ENCODE measurements around the gene QRFP.

QRFP gene

DNA sequence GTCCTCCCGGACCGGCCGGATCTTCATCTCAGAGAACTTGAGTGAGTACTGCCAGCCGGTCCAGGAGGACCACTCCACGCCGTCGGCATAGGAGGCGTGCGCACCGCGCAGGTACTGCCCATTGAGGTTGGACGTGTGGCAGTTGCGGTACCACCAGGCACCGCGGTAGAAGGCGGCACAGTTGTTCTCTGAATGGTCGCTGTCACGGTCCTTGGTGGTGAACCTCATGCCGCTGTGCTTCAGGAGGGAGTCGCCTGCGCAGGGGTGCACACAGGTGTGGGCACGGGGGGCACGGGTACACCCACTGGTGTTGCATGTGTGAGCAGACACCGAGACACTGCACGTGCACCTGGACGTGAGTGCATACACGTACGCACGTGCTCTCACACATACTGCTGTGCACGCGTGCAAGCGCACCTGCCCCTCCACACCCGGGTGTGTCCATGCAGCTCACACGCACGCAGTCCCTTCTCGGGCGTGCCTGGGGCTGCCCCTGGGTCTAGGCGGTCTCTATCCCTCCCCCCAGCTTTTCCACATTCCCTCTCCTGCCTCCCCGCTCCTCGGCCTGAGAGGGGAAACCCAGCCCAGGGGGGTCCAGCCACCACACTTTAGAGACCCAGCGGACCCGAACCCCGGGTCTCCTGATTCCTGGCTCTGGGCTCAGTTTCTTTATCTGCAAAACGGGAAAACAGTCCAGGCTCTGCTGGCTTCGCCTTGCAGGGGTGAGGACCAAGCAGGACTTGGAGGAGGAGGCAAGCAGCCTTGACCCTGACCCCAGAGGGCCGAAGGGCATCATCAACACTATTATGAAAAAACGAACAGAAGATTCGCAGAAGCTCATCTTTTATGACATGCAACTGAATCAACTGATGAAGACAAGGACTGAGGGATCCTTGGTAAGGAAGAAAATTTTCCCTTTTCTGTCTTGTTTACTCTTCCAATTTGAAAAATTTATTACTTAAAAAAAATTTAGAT, 7.7 kb upstream of the QRFP start:
- DNase-seq (ENCODE audit: low spot score), result no peak

DNA sequence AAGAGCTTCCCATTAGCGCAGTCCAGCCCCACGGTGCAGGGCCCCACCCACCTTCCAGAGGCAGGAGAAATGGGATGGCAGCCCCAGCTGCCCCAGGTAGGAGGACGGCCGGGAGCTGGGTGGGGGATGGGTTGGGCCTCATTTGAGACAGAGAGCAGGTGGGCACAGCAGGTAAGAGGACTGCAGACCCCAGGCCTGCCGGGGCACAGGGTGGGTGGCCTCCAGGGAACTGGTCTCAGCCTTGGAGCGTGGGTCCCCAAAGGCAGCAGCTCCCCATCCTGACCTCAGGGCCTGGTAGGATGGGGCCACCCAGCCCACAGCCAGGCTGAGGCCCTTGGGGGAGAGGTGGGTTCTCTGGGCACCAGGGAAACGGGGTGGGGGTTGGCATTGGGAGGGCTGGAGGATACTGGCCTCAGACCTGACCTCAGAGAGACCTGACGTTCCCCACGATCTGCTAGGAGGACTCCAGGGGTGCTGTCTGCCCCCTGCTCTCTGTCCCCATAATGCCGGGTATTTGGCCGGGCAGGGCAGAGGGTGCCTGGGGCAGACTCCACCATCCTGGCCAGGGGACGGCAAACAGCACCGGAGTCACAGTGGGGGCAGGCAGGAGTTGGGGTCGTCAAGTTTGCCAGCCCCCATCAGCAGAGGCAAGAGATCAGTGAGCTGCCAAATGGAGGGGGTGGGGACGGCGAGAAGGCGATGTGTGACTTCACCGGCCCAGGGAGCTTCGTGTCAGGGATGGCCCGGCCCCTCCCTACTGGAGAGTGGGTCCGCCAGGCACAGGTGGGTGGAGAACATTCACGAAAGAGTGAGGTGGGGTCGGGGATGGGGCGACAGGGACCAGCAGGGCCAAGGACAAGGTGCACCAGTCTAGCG, 6.8 kb upstream of the QRFP start:
- no peak for DNase-seq (ENCODE audit: low spot score)

DNA sequence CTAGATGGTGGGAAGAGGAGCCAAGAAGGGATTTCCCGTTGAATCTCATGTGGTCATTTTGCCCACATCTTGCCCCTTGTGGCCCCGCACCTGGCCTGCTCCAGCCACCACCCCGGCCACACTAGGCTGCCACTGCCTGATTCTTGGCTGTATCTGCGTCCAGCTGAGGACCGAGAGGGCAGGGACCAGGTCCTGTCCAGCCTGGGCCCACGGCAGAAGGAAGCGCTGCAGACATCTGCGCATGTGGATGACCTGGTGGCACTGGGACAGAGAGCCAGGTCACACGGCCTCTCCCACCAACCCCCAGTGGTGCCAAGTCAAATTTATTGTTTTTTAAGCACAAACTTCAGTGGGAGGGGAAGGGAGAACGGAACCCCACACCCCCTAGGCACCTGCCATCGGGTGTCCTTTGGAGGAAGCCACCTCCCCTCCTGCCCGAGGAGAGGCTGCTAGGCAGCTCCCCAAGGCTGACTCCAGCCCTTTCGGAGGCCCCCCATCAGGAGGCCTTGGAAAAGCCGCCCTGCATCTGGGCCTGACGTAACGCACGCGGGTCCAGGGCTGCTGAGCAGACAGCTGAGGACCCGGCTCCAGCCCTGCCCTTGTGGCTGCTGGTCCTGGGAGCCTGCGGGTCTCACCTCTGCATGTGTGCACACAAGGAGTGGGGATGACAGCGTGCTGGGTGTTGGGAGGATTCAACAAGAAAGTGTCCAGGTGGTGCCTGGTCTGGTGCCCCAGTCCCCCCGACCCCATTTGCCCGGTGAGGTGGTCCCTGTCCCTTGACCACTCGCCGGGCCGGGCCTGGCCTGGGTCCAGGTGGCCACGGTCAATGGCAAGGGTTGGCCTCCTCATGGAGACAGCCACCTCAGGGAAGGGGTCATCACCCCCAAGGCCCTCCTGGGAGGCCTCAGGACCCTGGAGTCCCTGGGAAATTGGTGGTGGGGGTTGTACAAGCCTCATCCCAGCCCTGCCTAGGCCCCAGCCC, 5.9 kb upstream of the QRFP start:
- DNase-seq (ENCODE audit: low spot score), result no peak

DNA sequence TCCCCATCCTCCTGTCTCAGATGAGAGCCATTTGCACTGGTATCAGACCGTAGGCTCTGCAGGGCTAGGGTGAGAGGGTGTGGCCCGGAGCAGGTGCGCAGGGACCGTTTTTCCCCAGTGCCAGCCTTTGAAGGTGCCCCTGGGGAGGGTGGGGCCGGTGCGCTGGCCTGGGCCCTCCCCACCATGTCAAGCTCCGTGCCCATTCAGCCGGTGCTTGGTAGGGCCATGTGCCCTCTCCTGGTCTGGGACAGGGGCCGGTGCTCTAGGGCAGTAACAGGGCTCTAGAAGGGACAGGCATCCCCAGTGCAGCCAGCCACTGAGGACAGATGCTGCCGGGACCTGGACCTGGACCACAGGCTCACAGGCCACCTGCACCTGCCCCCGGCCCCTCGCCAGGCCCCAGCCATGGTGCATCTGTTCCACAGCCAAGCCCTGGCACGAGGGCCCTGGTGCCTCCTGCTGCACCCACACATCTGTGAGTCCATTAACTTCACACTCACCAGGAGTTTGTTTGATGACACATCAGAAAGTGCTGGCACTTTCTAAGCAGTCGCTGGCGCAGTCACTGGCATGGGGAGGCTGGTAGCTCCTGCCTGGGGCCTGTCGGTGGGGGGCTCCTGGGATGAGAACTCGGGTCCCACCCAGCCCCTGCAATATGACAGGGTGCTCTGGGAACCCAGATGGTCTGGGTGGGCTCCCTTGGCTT, 5.0 kb upstream of the QRFP start:
- no peak for DNase-seq (ENCODE audit: low spot score)

DNA sequence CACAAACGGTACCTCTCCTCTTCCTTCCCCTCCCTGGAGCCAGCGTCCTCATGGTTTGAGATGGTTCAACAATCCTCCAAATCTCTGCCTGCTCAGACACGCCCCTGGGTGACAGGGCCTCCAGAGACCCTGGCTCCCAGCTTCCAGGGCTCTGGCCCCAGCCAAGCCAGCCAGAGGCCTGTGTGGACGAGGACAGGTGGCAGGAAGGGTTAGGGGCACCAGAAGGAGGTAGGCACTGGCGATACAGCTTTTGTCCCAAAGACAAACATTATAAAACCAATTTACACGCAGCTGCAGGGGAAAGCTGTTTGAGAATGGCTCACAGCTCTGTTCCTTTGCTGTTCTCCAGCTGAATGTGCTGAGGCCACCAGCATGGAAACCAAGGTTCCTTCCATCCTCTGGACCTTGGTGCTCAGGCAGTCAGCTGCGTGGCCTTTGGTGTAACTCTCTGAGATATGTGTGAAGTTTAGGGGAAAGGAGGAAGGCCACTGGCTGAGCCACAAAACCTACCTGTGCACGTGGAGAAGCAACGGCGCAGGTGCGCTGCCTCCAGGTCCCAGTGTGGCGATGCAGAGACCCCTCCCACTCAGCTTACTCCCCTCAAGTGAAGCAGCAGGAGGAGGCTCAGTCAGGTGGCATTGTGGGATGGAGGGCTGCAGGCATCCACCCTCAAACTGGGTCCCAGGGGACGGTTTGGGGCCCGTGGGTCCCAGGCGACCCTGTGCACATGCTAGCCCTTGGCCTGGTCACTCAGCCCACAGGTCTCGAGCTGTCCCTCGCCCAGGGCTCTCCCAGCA, 4.3 kb upstream of the QRFP start:
- no peak for DNase-seq (ENCODE audit: low spot score)

DNA sequence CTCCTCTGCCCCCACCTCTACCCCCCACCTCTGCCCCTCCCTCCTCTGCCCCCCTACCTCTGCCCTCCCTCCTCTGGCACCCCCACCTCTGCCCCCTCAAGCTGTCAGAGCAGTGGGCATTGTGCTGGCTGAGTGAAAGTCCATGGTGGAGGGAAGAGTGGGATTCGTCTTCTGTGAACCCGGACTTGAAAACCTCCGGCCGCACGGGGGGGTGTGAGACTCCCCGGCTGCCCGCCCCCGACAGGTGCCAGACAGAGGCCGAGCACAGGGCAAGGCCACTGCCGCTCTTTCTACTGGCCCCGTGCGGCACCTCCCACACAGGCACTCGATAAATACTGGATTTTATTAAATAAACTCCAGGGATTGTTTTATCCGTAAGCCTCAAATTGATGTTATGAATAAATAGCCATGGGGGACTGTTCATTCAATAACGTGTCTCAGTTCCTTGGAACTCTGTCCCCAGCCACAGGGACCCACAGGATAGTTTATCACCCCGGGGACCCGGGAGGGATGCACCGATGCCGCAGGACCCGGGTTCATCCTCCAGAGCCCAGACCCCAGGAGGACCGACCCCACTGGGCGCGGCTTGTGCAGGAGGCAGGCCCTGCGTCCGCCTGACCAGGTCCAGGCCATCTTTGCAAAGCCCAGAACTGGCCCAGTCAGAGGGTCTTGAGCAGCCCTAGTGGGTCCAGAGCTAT, 2.6 kb upstream of the QRFP start:
- DNase-seq (ENCODE audit: low spot score), result no peak

DNA sequence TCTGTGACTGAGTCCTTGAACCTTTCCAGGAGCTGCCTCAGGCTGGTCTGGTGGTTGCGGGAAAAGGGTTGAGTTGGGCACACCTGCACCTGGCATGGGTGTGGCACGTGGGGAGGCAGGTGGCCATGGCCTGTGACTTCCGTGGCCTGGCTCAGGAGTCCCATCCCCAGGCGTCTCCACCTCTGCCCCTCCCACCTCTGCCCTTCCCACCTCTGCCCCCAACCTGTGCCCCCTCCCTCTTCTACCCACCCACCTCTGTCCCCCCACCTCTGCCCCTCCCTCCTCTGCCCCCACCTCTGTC, 1.9 kb upstream of the QRFP start:
- DNase-seq (ENCODE audit: low spot score), result no peak

DNA sequence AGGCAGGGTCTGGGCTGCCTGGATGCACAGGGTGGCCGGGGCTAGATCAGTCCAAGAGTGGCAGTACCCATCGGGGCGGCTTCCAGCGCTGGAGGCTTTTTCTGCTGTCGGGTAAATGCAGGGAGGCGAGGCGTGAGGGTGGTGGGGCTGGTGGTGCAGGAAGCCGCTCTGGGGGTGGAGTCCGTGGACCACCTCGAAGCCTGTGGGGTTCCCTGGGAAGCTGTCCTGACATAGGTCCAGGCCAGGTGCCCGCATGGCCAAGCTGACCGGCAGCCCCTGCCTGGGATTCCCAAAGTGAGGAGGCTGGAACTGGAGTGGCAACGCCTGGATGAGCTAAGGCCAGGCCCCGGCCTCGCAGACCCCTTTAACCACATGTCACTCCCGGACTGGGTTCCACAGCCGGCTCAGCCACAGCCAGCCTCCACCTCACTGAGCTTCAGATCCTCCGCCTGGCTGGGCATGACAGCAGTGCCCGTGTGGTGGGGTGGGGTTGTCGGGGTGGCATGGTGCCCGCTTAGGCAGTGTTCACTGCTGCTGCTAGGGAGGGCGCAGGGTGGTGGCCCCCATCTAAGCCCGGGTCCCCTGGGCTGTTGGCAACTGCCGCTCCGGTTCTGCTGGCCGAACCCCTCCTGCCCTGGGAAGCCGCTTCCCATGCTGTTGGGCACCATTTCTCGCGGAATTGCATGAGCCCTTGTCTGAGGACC, 1.4 kb upstream of the QRFP start:
- no peak for DNase-seq (ENCODE audit: low spot score)

DNA sequence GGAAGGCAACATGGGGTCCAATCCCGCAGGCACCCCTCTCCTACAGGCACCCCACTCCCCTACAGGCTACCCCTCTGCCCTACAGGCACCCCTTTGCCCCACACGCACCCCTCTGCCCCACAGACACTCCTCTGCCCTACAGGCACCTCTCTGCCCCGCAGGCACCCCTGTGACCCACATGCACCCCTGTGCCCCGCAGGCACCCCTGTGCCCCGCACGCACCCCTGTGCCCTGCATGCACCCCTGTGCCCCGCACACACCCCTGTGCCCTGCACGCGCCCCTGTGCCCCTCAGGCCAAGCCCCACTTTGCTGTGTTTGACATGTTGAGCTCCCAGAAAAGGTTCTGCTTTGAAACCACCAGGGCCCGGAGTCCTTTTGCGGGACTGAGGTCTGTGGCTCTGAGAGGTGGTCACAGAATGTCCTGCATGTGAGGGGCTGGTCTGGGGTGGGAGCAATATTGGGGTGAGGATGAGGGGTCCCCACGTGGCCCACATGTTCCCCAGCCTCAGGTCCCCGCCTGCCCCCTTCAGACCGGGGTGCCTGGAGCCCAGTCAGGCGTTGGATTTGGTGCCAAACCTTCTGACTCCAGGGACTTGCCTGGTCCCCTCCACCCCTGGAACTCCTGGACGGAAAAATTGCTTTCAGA, 616 bp upstream of the QRFP start:
- DNase-seq (ENCODE audit: low spot score), result no peak

DNA sequence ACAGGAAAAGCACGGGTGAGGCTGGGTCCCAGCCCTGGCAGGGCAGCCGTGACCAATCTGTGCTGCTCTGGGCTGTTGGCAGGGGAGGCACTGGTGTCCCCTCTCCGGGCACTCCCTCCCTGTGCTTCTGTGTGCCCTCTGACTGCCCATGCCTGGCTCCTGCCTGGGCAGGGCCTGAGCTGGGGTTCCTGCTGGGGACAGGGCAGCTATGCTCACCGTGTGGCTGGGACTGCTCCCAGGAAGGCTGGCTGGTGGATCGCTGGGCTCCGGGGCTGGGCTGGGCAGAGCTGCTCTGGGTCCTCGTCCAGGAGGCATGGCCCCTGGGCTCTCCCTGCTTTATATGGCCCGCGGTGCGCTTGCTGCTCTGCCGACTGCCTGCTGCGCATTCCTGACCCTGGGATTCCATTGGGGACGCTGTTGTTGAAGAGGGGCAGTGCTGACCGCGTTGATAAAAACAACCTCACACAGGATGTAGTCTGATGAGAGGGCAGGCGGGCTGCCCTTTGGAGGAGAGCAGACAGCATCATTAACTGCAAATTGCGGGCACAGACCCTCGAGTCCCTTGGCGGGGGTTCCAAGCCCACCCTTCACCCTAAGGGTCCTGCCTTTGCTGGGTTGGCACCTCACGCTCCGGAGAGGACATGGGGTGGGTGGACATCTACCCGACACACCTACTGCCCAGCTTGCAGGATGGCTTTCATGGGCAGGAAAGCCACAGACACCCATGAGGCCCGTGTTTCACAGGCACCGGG, 955 bp downstream of the QRFP start:
- no peak for DNase-seq (ENCODE audit: low spot score)

DNA sequence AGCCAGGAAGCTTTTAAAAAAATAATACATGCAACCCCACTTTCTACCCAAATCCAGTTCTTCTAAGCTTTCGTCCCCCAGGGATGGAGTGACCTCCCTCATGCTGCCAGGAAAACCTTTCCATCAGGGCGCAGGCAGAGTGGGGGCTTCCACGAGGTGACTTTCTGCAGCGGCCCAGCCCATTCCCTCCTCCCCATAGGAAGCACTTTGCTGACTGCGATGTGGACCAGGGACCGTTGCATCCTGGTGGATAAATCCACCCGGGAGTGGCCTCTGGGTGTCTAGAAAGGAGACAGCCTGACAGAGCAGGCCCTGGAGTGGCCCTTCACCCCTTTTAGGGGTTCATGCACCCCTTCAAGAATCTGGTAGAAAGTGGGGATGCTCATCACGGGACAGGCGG, 1.6 kb downstream of the QRFP start:
- DNase-seq (ENCODE audit: low spot score), result no peak

DNA sequence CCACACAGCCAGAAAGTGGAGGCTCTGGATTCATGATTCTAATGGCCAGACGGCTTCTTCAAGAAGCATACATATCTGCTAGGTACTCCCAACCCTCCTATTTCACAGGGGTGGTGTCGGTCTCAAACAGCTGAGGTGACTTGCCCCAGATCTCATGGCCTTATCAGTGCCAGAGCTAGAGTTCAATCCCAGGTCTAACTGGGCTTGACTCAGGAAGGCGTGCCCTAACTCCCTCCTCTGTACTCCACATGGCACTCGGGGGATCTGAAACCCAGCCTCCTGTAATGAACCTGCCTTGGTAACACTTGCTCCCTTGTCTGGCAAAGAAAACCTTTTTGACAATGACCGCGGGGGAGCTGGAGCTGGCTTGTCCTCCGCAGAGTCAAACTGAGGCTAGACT, 2.1 kb downstream of the QRFP start:
- no peak for DNase-seq (ENCODE audit: low spot score)

DNA sequence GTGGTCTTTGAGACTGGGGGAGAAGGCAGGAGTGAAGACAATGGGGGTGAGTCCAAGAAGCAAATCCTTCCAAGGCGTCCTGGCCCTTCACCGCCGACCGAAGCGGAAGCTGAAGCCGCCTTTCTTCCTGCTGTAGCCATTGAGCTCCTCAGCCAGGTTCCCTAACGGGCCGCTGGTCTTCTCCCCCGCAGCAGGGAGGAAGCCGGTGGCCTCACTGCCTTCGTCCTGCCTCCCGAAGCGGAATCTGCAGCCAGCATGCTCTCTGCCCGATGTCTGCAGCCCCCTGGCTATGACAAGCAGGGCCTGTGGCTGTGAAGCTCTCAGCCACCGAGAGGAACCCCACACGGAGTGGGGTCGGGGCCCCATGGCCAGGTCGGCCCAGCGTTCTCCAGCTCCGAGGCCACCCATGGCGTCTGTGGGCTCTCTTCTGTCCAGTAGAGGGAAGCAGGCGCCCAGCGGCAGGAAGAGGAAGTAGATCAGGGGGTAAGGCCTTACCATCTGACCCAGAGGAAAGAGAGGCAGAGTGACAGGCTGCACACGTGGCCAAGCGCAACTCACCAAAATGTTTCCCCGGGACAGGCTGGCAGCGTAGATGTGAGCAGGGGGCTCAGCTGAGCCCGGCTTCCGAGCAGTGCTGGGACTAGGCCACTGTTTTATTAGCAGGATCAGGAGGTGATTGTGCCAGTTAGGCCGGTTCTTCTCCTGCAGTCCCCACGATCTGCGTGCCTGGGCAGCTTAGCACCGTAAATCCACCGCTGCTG, 3.1 kb downstream of the QRFP start:
- DNase-seq (ENCODE audit: low spot score), result no peak

DNA sequence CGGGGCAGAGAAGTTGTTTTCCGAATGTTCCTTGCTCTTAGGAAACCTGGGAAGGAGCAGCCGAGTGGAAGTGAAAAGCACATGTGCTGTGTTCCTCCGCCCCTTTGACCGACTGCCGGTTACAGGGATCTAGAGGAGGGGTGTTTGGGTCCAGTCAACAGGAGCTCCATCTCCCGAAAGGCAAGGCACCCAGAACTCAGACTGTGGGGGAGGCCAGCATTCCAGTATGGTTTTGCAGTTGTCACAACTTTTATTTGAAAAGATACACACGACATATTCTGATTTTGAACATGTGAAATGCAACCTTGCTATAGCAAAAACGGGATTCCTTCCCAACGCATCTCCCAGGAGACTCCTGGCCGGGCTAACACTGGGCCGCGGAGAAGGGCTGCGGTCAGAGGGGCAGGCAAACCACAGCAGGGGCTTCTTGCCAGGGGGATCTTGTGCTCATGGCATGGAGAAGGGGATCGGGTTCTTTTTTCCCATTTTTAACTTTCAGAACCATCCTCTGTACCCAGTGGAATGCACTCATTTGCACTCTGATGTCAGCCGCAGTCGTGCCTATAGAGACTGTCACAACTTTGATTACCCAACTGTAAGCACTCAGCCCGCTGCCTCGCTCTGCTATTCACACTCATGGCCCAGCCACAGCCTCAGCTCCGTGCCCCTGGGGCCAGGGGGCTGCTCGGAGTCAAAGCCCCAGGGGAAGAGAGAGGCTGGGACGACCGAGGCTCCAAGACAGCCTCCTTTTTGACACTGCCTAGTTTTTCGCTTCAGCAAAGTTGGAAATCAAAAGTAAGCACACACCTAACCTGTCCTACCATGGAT, 3.9 kb downstream of the QRFP start:
- DNase-seq (ENCODE audit: low spot score), result no peak

DNA sequence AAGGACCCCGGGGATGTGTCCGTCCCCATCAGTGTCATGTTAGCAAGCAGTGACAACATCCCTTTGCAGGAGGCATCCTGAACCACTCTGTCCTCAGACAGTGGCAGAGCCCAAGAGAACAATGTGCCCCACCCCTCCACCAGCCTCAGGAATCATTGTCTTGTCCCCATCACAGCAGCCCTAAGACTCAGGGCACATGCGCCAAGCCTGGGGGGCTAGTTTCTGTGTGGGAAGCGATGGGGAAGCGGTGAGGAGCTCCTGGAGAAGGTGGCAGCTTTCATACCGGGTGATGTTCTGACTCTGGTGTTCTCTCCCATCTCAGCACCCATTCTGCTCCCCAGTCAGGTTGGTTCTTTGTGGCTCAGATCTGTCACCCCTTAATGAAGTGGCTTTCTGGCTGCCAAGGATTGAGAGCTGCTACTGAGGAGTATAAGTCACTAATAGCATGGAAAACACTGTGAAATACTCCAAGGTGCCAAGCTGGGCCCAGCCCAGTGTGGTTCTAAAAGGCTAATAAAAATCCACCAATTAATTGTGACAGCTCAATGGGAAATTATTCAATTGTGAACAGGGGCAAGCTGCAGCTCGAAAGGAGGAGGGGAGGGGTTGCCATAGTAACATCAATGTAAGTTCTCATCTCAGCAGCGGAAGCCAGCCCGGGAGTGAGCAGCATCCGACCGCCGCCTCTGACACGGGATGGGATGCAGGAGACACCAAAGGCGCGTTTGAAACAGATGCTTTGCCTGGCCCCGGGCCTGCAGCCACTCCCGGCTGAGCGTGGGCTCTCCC, 4.7 kb downstream of the QRFP start:
- DNase-seq (ENCODE audit: low spot score), result no peak
